GM12874 (cell line): ENCODE results near the gene P2RY8.

Source experiments
- CTCF ChIP-seq: IDR thresholded peaks from 2 replicates; pipeline ENCODE4 v1.5.1; 2011; ENCODE audit warnings: low read depth, mild to moderate bottlenecking, control low read depth, low read length, moderate library complexity; ENCODE audit not compliant: insufficient read depth

Gene P2RY8

GRCh38 chrX:1453395-1453783 is 83.6 kb downstream of the P2RY8 start:
- no peak for TF ChIP-seq CTCF

GRCh38 chrX:1452516-1453394 is 84.2 kb downstream of the P2RY8 start, which contains the start of gene ASMTL:
Gene ASMTL, minus strand, starts transcription at chrX:1452909. Its CDS starts 69 bp downstream, at chrX:1452840.
- no peak for TF ChIP-seq CTCF

GRCh38 chrX:1451661-1452515 is 85.1 kb downstream of the P2RY8 start:
- TF ChIP-seq CTCF, result no peak

- TF ChIP-seq CTCF, result no peak
These were observed 85.7 kb downstream of the P2RY8 start for GRCh38 chrX:1451251-1451660.

- TF ChIP-seq CTCF, result no peak
These were observed 86.4 kb downstream of the P2RY8 start for GRCh38 chrX:1450361-1451161.

GRCh38 chrX:1449823-1450149 is 87.2 kb downstream of the P2RY8 start:
- TF ChIP-seq CTCF, result no peak
